Loucy (cell line): ENCODE data around the gene SEC24A.

ENCODE experiments used
- H2AFZ ChIP-seq: fragments of 200-600 bp; sonication (generic); 2 replicates; pipeline ENCODE4 v1.6.0; 2016; ENCODE audit warnings: antibody characterized with exemption, mild to moderate bottlenecking, low read length, moderate library complexity
- H3F3A ChIP-seq: fragments of 200-600 bp; 2 replicates; pipeline ENCODE4 v1.6.0; 2016; ENCODE audit warnings: antibody characterized with exemption, low read depth, mild to moderate bottlenecking
- H3K27me3 ChIP-seq: fragments of 200-600 bp; sonication (generic); 2 replicates; pipeline ENCODE4 v1.6.1; 2014; ENCODE audit warnings: low read length, mild to moderate bottlenecking; ENCODE audit not compliant: insufficient read depth, poor library complexity, severe bottlenecking
- H3K36me3 ChIP-seq: fragments of 200-600 bp; sonication (generic); 2 replicates; pipeline ENCODE4 v1.6.1; 2016; ENCODE audit warnings: low read length; ENCODE audit not compliant: insufficient read depth
- H3K4me1 ChIP-seq: fragments of 200-600 bp; sonication (generic); 2 replicates; pipeline ENCODE4 v1.5.1; 2014; ENCODE audit warnings: low read length, mild to moderate bottlenecking; ENCODE audit not compliant: insufficient read depth, poor library complexity, severe bottlenecking
- H3K4me2 ChIP-seq: fragments of 200-600 bp; sonication (generic); 2 replicates; pipeline ENCODE4 v1.6.0; 2014; ENCODE audit warnings: antibody characterized with exemption, low read length, low read depth, mild to moderate bottlenecking; ENCODE audit not compliant: poor library complexity, severe bottlenecking
- H3K4me3 ChIP-seq: fragments of 200-600 bp; sonication (generic); 2 replicates; pipeline ENCODE4 v1.5.1; 2014; ENCODE audit warnings: low read length, mild to moderate bottlenecking, mixed read lengths; ENCODE audit not compliant: poor library complexity, severe bottlenecking
- H3K79me2 ChIP-seq: fragments of 200-600 bp; sonication (generic); 2 replicates; pipeline ENCODE4 v1.6.1; 2014; ENCODE audit warnings: low read length; ENCODE audit not compliant: insufficient read depth
- H3K9ac ChIP-seq: fragments of 200-600 bp; sonication (generic); 2 replicates; pipeline ENCODE4 v1.6.0; 2014; ENCODE audit warnings: mild to moderate bottlenecking, low read depth, low read length, moderate library complexity; ENCODE audit not compliant: poor library complexity, severe bottlenecking
- H3K9me2 ChIP-seq: fragments of 200-600 bp; sonication (generic); replicated peaks from 2 replicates; pipeline ENCODE4 v1.6.1; 2016; ENCODE audit warnings: low read depth, low read length, mixed read lengths
- H3K9me3 ChIP-seq: fragments of 200-600 bp; sonication (generic); 2 replicates; pipeline ENCODE4 v1.6.1; 2014; ENCODE audit warnings: mild to moderate bottlenecking, antibody characterized with exemption, low read length, low read depth; ENCODE audit not compliant: insufficient read depth
- H4K20me1 ChIP-seq: fragments of 200-600 bp; sonication (generic); 2 replicates; pipeline ENCODE4 v1.6.0; 2014; ENCODE audit warnings: antibody characterized with exemption, low read length, mild to moderate bottlenecking; ENCODE audit not compliant: insufficient read depth, poor library complexity, severe bottlenecking
- CTCF ChIP-seq: fragments of 200-600 bp; sonication (generic); conservative IDR thresholded peaks from 2 replicates; pipeline ENCODE4 v1.5.1; 2014; ENCODE audit warnings: mild to moderate bottlenecking, antibody characterized with exemption, low read length
- EZH2phosphoT487 ChIP-seq: fragments of 200-600 bp; IDR thresholded peaks from 2 replicates; pipeline ENCODE4 v1.6.1; 2018; ENCODE audit warnings: antibody characterized with exemption, mild to moderate bottlenecking, moderate library complexity, borderline replicate concordance

The SEC24A gene

GRCh38 chr5:134659456-134659855 is 10.9 kb downstream of the SEC24A start:
- peaks cover 11% of the 10 kb centered on the region; the same call in 1 of the 2 replicates for H3K36me3 ChIP-seq
- no peak overlapping the region for H3K4me2 ChIP-seq
- TF ChIP-seq EZH2phosphoT487 (no peak), CTCF (no peak)
- H3K79me2 ChIP-seq, result peaks cover 51% of the 10 kb centered on the region; the same call in 1 of the 2 replicates
- H3K9me2 ChIP-seq, result no peaks in the 10 kb centered on the region
- peaks cover 4% of the 10 kb centered on the region for H4K20me1 ChIP-seq
- H3K9me3 ChIP-seq, result no peaks in the 10 kb centered on the region
- no peaks in the 10 kb centered on the region for H3K4me1 ChIP-seq
- H2AFZ ChIP-seq, result no peak overlapping the region
- no peaks in the 10 kb centered on the region for H3F3A ChIP-seq
- H3K27me3 ChIP-seq, result no peaks in the 10 kb centered on the region
- no peak overlapping the region for H3K9ac ChIP-seq
- H3K4me3 ChIP-seq, result no peak overlapping the region

GRCh38 chr5:134659922-134660321 is 11.3 kb downstream of the SEC24A start:
- no peaks in the 10 kb centered on the region for H3K4me1 ChIP-seq
- H4K20me1 ChIP-seq, result peaks cover 4% of the 10 kb centered on the region
- no peaks in the 10 kb centered on the region for H3F3A ChIP-seq
- H3K9me2 ChIP-seq, result no peaks in the 10 kb centered on the region
- H3K9ac ChIP-seq, result no peak overlapping the region
- no peaks in the 10 kb centered on the region for H3K9me3 ChIP-seq
- no peak overlapping the region for H3K4me2 ChIP-seq
- no peaks in the 10 kb centered on the region for H3K27me3 ChIP-seq
- H2AFZ ChIP-seq, result no peak overlapping the region
- TF ChIP-seq EZH2phosphoT487, result no peak
- TF ChIP-seq CTCF, result no peak
- H3K36me3 ChIP-seq, result peaks cover 11% of the 10 kb centered on the region; the same call in 1 of the 2 replicates
- H3K79me2 ChIP-seq, result peaks cover 47% of the 10 kb centered on the region; the same call in 1 of the 2 replicates
- no peak overlapping the region for H3K4me3 ChIP-seq

GRCh38 chr5:134662971-134663370 is 14.4 kb downstream of the SEC24A start:
- no peak overlapping the region for H3K4me2 ChIP-seq
- H3K9me3 ChIP-seq, result no peaks in the 10 kb centered on the region
- H3K27me3 ChIP-seq, result no peaks in the 10 kb centered on the region
- H3K9me2 ChIP-seq, result no peaks in the 10 kb centered on the region
- peaks cover 19% of the 10 kb centered on the region; the same call in 1 of the 2 replicates for H3K36me3 ChIP-seq
- TF ChIP-seq EZH2phosphoT487 (no peak), CTCF (no peak)
- H3K9ac ChIP-seq, result no peak overlapping the region
- no peaks in the 10 kb centered on the region for H3F3A ChIP-seq
- peaks cover 22% of the 10 kb centered on the region; the same call in 1 of the 2 replicates for H3K79me2 ChIP-seq
- no peak overlapping the region for H2AFZ ChIP-seq
- H3K4me3 ChIP-seq, result no peak overlapping the region
- H4K20me1 ChIP-seq, result peaks cover 4% of the 10 kb centered on the region
- H3K4me1 ChIP-seq, result no peaks in the 10 kb centered on the region
